HG03108 (cell line): ENCODE results near the gene PTPRN2.

ENCODE experiments used
- ATAC-seq: cut with Tn5 transposase; IDR thresholded peaks from one replicate; pipeline ENCODE4 v1.9.1; 2021; ENCODE audit warnings: moderate library complexity; ENCODE audit not compliant: unreplicated experiment

PTPRN2 gene

DNA sequence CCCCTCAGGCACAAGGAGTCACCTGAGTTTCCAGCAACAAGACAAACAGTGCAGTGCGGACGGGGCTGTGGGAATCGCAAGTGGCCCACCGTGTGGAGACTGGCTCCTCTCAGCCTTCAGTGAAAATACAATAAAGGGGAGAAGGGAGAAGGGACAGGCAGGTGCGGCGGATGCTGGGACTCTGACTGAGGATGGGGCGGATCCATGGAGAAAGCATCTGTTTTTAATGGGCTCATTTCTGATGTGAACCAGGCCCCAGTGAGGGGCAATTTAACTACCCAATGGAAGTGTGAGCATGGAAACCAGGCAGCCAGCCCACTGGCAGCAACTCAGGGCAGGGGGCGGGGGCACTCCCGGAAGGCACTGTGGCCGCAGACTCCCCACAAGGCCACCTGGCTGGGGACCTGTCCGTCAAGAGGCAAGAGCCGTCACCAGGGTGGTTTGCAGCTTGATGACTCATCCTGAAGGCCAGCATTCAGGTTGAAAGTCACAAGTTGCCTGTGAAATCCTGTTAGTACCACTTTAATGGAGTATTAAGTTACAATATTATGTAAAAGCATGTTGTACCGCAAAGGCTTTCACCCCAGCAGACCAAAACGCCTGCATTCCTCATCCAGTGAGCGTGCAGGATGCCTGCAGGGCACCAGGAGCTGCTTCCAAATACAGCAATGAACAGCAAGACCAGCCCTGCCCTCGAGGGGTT, 476.4 kb downstream of the PTPRN2 start:
- no peak for ATAC-seq

DNA sequence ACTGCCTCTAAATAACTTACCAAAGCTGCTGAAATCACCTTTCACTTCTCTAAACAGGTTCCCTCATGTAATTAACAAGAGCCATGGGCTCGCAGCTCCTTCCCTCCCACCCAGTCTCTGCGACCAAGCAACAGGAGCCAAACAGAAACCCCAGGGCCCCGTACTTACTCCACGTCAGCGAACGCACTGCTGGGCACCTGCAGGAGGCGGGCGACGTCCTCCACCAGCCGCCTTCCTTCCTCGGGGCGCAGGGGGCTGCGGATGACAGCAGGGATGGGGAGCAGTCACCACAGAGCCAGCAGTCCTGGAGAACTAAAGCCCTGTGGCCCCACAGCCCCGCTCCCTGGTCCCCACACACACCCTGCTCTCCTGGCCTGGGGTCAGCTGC, 477.0 kb downstream of the PTPRN2 start:
- no peak for ATAC-seq

DNA sequence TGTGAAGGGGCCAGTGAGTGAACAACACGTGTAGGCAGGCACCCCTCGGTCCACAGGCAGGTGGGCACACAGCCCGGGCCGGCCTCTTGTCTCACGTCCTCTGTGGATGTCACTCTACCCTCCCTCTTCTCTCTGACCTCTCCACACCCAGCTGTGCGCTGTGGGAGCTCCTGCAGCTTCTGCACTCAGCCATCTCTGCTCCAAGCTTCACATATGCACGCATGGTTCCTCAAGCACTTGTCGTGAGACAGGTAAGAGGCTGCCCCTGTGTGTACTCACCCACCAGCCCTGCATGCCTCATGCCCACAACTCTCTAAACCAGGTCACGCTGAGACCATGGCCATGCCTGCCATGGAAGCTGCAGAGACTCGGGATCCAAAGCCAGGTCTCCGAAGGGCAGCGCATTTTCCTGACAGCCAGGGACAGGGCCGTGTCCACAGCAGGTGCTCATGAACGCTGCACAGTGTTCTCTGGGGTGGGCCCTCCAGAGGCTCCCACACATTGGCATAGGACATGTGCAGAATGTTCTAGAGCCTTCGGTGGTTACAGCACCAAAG, 477.5 kb downstream of the PTPRN2 start:
- ATAC-seq = no peak

DNA sequence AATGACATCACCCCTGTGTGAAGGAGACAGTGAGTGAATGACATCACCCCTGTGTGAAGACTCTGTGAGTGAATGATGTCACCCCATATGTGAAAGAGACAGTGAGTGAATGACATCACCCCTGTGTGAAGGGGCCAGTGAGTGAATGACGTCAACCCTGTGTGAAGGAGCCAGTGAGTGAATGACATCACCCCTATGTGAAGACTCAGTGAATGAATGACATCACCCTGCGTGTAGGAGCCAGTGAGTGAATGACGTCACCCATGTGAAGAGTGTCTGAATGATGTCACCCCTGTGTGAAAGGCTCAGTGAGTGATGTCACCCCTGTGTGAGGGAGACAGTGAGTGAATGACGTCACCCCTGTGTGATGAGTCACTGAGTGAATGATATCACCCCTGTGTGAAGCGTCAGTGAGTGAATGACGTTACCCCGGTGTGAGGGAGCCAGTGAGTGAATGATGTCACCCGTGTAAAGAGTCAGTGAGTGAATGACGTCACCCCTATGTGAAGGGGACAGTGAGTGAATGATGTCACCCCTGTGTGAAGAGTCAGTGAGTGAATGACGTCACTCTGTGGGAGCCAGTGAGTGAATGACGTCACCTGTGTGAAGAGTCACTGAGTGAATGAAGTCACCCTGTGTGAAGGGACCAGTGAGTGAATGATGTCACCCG, 478.1 kb downstream of the PTPRN2 start:
- ATAC-seq = no peak

DNA sequence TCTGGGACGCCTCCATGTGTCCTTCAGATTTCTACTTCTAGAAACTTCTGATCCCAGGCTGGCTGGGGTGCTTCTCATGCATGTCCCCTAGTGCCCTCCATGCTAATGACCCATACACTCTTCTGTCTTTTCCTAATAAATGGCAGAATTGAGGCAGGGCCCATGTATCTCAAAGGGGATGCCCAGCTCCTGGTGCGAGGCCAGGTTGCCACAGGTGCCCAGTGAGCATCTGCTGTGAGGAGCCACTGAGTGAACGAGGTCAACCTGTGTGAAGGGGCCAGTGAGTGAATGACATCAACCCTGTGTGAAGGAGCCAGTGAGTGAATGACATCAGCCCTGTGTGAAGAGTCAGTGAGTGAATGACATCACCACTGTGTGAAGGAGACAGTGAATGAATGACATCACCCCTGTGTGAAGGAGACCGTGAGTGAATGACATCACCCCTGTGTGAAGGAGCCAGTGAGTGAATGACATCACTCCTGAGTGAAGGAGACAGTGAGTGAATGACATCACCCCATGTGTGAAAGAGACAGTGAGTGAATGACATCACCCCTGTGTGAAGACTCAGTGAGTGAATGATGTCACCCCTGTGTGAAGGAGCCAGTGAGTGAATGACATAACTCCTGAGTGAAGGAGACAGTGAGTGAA, 478.9 kb downstream of the PTPRN2 start:
- no peak for ATAC-seq

- no peak for ATAC-seq
Observed at GRCh38 chr7:158107806-158108205, 479.8 kb downstream of the PTPRN2 start.

- ATAC-seq = no peak
Observed at GRCh38 chr7:158106272-158106671, 481.4 kb downstream of the PTPRN2 start.

DNA sequence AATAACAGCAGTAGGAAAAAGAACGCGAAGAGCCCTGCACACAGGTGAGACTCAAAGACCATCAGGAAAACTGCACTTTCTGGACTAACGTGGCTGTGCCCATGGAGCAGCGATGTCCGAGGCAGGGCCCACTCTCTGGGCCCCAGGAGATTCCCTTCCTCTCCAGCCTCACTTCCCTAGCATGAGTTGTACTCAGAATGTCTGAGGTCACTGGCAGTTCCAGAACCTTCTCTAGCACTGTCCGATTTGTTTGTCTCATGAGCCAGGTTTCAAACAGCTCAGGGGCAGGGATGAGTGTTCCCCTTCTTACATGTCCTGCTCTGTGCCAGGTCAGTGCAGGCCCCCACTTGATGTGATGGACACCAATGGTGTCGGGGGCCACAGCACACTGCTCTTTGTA, 484.2 kb downstream of the PTPRN2 start:
- no peak for ATAC-seq

GRCh38 chr7:158102897-158103296, 484.7 kb downstream of the PTPRN2 start:
- ATAC-seq = no peak

DNA sequence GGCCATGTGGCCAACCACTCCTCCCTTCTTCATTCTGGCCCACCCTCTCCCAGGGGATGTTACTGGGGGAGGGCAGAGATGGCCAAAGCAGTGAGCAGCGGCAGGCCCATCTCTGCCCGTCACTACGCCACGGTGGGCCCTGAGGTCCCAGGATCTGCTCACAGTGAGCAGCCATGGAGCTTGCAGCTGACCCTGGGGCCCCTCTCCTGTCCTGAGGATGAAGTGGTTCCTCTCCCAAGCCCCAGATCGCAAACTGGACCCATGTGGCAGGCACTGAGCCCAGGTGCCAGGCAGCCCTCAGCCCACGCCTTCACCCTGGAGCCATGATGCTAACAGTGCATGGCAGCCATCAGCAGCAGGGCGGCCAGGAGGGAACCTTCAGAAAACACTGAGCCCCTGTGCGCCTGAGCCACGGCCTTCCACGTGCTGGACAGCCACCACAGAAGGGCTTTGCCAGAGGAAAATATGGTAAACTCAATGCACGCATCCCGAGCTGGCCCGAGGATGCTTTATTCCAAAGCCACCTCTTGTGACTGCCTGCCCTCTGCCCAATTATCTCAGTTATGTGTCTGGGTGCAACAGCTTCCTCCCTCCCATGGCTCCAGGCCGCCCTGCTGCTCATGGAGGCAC, 485.7 kb downstream of the PTPRN2 start:
- ATAC-seq = no peak

DNA sequence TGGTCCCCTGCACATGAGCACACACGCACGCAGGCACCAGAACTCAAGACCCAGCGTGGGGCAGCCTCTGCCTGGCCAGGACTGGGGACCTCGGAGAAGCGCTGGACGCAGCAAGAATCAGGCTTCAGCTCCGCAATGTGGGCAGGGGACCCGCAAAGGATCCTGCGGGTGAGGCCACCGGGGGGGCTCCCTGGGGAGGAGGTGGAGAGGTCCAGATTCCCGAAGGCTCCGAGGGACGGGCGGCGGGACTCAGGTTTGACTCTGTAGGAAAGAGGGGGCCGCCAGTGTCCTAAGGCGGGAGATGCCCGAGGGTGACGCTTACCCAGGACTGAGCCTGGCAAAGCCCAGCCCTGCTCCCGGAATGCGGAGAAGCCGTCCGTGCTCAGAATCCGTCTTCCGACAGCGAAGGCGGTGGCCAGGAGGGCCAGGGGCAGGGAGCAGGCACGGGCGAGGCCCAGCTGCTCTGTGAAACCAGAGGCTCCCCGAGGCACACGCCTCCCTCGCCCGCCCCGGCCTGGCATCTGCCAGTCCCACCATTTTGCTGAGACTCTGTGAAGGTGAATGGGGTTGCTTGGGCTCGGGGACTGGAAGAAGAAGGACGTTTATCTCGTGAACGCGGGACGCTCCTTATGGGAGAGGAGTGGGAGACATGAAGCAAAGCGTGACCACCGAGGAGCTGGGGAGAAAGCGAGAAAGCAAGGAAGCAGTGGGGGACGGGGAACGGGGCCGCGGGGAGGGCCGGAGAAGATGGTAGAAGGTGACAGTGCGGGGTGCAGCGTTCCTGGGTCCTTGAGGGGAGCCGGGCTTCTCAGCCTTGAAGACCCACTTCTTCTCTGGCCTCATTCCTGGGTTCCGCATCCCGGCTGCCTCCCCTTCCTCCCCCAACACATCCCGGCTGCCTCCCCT, 489.2 kb downstream of the PTPRN2 start:
- ATAC-seq = no peak

DNA sequence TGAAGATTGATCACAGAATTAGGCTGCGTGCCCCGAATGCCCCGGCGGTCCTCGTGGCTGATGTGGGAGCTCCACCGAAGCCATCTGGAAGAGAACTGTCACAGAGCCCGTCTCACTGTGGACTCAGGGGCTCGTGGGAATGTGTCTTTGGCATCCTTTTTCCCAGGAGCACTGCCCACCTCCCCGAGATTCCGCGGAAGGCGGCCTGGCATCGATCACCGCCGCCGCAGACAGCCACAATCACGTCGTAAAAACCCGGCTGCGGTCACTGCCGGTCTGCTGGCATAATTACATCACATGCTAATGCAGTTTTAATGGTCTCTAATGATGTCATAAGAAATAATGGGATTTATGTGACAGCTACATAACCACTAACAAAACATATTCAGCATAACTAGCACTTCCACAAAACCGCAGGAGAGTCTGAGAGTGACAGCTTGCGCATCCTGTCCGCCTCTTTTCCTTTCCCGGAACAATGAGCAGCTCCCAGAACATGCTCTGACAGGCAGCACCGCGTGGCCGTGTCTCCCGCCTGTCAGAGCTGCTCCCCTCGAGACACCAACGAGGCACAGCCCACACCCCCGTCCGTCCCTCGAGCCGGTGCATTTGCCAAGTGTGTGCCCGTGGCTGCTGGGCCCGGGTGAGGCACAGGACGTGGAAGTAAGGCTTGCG, 490.0 kb downstream of the PTPRN2 start:
- no peak for ATAC-seq

DNA sequence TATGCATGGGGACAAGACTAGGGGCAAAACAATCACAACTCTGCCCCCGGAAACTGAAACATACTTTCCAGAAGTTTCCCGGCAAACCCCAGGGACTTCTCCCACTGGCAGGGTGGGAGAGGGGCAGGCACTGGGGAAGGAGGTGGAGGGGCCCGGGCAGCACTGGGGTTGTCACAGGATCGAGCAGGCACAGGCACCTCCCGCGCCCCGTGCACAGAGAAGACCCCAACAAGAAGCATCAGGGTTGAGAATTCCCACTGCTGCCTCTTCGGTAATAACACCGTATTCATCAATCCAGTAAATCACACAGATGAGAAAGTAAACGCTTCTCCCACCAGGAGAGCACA, 490.5 kb downstream of the PTPRN2 start:
- no peak for ATAC-seq

DNA sequence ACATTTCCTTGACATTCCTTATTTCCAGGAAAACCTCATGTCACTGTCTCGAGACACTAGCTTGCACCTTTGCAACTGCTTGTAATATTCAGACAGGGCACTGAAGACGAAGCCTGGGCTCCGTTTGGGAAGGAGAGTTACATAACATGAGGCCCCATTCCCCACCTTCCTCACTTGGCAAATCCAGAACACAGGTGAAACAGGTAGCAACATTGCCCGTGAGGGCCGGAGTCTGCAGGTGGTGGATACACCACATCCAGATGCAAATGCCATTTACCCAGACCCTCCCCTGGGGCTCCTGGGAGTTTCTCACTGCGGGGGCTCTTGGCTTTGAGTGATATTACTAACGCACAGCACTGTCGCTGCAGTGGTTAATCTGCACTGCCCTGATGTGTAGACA, 491.0 kb downstream of the PTPRN2 start:
- ATAC-seq = no peak

- no peak for ATAC-seq
Observed at GRCh38 chr7:158094671-158095226, 492.9 kb downstream of the PTPRN2 start.

- no peak for ATAC-seq
Observed at GRCh38 chr7:158094046-158094445, 493.6 kb downstream of the PTPRN2 start.

DNA sequence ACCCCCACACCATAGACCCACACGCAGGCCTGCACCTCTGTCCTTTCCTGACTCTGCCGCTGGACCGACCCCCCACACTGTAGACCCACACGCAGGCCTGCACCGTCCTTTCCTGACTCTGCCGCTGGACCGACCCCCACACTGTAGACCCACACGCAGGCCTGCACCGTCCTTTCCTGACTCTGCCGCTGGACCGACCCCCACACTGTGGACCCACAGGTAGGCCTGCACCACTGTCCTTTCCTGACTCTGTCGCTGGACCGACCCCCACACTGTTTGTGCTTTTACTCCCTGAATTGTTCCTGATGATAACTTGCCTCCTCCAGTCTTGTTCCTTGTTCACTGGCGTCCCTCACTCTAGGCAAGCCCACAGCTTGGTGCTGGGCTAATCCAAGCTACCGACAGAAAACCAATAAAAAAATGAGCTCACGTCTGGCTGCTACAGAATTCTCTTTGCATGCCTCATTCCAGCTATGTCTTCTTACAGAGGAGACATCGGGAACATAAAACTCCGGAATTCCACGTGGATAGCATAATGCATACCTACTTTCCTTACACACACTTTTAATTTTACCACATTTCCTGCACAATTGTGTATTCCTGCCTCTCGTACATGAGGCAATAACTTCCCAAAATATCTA, 494.3 kb downstream of the PTPRN2 start:
- no peak for ATAC-seq

GRCh38 chr7:158087196-158087595, 500.4 kb downstream of the PTPRN2 start:
- ATAC-seq = no peak
